HL-60 (cell line): Measurements from ENCODE around the gene FGF18.

ENCODE experiments used
- DNase-seq, 2 experiments: peaks; one replicate each; pipeline ENCODE4 v3.0.0-alpha.2; 2010 to 2020; ENCODE audit warnings: low read depth in 1 of 2, low spot score in 1 of 2
- H3K27ac ChIP-seq: fragments of 250-450 bp; sonication (Bioruptor Pico); replicated peaks from 2 replicates; pipeline ENCODE4 v1.5.1; 2020; ENCODE audit warnings: mild to moderate bottlenecking, moderate library complexity
- H3K27me3 ChIP-seq: fragments of 250-450 bp; sonication (Bioruptor Pico); 2 replicates; pipeline ENCODE4 v1.5.1; 2021; ENCODE audit warnings: mild to moderate bottlenecking, moderate library complexity; ENCODE audit not compliant: insufficient read depth, poor library complexity, severe bottlenecking
- H3K4me3 ChIP-seq: replicated peaks from 2 replicates; pipeline ENCODE4 v1.5.1; 2011; ENCODE audit warnings: mild to moderate bottlenecking, control low read depth, low read length; ENCODE audit not compliant: insufficient read depth
- GABPA ChIP-seq: IDR thresholded peaks from 2 replicates; pipeline ENCODE4 v1.6.1; 2012; ENCODE audit warnings: low read depth
- POLR2AphosphoS5 ChIP-seq: IDR thresholded peaks from 2 replicates; pipeline ENCODE4 v1.6.1; 2012; ENCODE audit warnings: low read depth
- SPI1 ChIP-seq: IDR thresholded peaks from 2 replicates; pipeline ENCODE4 v1.6.1; 2012; ENCODE audit warnings: low read depth, mild to moderate bottlenecking, borderline replicate concordance
- TF ChIP-seq, protein P1 (sequence below): IDR thresholded peaks from one replicate; pipeline ENCODE4 v1.5.1; 2011; ENCODE audit warnings: low read length, control low read depth, inconsistent platforms; ENCODE audit not compliant: insufficient read depth
- TF ChIP-seq, protein P2 (sequence below): IDR thresholded peaks from 2 replicates; pipeline ENCODE4 v1.6.1; 2012; ENCODE audit warnings: low read depth; ENCODE audit not compliant: insufficient replicate concordance

Gene FGF18

DNA sequence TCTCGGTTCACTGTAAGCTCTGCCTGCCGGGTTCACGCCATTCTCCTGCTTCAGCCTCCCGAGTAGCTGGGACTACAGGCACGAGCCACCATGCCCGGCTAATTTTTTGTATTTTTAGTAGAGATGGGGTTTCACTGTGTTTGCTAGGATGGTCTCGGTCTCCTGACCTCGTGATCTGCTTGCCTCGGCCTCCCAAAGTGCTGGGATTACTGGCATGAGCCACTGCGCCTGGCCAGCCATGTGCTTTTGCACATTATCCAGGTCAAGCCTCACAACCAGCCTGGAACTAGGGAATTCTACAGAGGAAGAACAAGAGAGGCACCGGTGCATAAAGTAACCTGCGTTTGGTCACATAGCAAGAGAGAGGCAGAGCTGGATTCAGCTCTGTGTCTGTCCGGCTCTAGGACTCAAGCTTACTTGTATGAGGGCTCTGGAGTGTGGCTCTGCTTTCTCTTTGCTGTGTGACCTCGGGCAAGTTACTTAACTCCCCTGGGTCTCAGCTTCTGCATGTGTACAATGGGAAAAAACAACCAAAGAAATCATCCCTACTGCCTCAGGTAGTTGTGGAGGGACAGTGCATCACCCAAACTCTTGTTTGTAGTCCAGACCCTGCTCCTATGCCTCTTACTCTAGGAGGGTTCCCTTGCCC lies 6.3 kb downstream of the FGF18 start:
- no peak overlapping the region for H3K4me3 ChIP-seq
- TF ChIP-seq, protein P1, sequence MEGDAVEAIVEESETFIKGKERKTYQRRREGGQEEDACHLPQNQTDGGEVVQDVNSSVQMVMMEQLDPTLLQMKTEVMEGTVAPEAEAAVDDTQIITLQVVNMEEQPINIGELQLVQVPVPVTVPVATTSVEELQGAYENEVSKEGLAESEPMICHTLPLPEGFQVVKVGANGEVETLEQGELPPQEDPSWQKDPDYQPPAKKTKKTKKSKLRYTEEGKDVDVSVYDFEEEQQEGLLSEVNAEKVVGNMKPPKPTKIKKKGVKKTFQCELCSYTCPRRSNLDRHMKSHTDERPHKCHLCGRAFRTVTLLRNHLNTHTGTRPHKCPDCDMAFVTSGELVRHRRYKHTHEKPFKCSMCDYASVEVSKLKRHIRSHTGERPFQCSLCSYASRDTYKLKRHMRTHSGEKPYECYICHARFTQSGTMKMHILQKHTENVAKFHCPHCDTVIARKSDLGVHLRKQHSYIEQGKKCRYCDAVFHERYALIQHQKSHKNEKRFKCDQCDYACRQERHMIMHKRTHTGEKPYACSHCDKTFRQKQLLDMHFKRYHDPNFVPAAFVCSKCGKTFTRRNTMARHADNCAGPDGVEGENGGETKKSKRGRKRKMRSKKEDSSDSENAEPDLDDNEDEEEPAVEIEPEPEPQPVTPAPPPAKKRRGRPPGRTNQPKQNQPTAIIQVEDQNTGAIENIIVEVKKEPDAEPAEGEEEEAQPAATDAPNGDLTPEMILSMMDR = no peak
- TF ChIP-seq POLR2AphosphoS5 = no peak
- no peak for TF ChIP-seq SPI1
- TF ChIP-seq, protein P2, sequence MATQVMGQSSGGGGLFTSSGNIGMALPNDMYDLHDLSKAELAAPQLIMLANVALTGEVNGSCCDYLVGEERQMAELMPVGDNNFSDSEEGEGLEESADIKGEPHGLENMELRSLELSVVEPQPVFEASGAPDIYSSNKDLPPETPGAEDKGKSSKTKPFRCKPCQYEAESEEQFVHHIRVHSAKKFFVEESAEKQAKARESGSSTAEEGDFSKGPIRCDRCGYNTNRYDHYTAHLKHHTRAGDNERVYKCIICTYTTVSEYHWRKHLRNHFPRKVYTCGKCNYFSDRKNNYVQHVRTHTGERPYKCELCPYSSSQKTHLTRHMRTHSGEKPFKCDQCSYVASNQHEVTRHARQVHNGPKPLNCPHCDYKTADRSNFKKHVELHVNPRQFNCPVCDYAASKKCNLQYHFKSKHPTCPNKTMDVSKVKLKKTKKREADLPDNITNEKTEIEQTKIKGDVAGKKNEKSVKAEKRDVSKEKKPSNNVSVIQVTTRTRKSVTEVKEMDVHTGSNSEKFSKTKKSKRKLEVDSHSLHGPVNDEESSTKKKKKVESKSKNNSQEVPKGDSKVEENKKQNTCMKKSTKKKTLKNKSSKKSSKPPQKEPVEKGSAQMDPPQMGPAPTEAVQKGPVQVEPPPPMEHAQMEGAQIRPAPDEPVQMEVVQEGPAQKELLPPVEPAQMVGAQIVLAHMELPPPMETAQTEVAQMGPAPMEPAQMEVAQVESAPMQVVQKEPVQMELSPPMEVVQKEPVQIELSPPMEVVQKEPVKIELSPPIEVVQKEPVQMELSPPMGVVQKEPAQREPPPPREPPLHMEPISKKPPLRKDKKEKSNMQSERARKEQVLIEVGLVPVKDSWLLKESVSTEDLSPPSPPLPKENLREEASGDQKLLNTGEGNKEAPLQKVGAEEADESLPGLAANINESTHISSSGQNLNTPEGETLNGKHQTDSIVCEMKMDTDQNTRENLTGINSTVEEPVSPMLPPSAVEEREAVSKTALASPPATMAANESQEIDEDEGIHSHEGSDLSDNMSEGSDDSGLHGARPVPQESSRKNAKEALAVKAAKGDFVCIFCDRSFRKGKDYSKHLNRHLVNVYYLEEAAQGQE = no peak
- TF ChIP-seq GABPA = no peak
- H3K27me3 ChIP-seq = peaks cover 8% of the 10 kb centered on the region
- no peak overlapping the region for H3K27ac ChIP-seq
- no peak for DNase-seq

DNA sequence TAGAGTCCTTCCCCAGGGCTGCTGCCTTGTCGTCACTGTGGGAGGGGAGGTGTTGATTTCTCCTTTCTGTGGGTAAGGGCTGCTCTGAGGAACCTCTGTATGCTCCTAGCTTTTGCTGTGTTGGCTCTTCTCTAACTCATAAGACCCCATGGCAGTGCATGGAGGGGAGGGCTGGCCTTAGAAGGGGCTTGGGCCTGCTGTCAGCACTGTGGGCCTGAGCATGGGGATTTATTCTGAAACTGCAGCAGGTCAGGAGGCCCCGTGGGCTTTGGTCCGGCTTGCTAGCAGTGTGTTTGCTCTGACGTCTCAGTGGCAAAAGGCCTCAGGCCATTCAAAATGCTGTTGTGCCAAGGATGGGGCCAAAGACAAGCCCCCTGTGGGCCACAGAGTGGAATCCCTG lies 6.8 kb downstream of the FGF18 start:
- peaks cover 3% of the 10 kb centered on the region for H3K27me3 ChIP-seq
- no peak overlapping the region for H3K27ac ChIP-seq
- TF ChIP-seq GABPA (no peak), POLR2AphosphoS5 (no peak), SPI1 (no peak)
- TF ChIP-seq, protein P1 = no peak
- TF ChIP-seq, protein P2 = no peak
- no peak overlapping the region for H3K4me3 ChIP-seq
- DNase-seq = no peak

DNA sequence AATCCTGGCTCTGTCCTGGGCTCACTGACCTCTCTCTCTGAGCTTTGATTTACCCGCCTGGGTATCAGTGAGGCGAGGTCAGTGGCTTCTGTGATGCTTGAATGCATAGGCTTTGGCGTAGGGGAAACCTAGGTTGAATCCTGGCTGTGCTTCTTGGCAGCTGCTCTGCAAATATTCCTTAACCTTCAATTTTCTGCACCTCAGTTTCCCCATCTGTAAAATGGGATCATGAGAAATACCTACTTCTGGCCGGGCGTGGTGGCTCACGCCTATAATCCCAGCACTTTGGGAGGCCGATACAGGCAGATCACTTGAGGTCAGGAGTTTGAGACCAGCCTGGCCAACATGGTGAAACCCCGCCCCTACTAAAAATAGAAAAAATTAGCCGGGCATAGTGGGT lies 7.2 kb downstream of the FGF18 start:
- Histone ChIP-seq H3K27ac (no peak overlapping the region), H3K27me3 (no peaks in the 10 kb centered on the region), H3K4me3 (no peak overlapping the region)
- TF ChIP-seq, protein P2 = no peak
- TF ChIP-seq GABPA = no peak
- TF ChIP-seq, protein P1 = no peak
- no peak for TF ChIP-seq POLR2AphosphoS5
- TF ChIP-seq SPI1 = no peak
- DNase-seq = no peak
